K562 (cell line): ENCODE data around the gene MIEN1. TPM values are rescaled to one million over a fixed set of nuclear protein-coding genes. Genes with fewer than 3 reads are reported as not detected.

Experiments used
- ATAC-seq: fragments of 200-7000 bp; cut with Tn5 transposase; 3 replicates; pipeline ENCODE4 v1.9.1; 2020; ENCODE audit warnings: moderate library complexity
- BruUV-seq: library from RNA; stranded (reverse); fragments of 400-500 nt; replicated peaks from 2 replicates; lab custom pipeline; 2021; lab: Mats Ljungman, UMichigan
- CTCF ChIA-PET: fragments of 300-600 bp; formaldehyde crosslinking; extraction: SDS; loops from one replicate; lab custom pipeline; 2021; ENCODE audit warnings: low intra/inter-chr PET ratio; lab: Yijun Ruan, JAX
- POLR2A ChIA-PET: fragments of 300-600, 350-650 bp; sonication (Branson Sonifier 250); formaldehyde crosslinking; extraction: SDS; loops from one replicate; lab custom pipeline; 2021; ENCODE audit warnings: antibody characterized with exemption, inconsistent platforms; lab: Yijun Ruan, JAX
- DNase-seq, 4 experiments: peaks; one replicate each; pipeline versions ENCODE4 v3.0.0 to v3.0.0-alpha.2; 2011 to 2018; ENCODE audit warnings: low spot score in 3 of 4, mixed read lengths in 3 of 4; ENCODE audit errors: extremely low read depth in 1 of 4
- FAIRE-seq: peaks from 2 replicates; lab custom pipeline; 2011; peaks lifted over from hg19 to GRCh38; lab: Jason Lieb, UNC
- H2AFZ ChIP-seq: 2 replicates; pipeline ENCODE4 v1.6.0; 2011; ENCODE audit warnings: low read depth, low read length, control low read depth, inconsistent platforms
- H3K27ac ChIP-seq: fragments of 200-600 bp; 3 replicates; pipeline ENCODE4 v1.8.0; 2011; ENCODE audit warnings: low read depth, mild to moderate bottlenecking, control low read depth, inconsistent platforms, low read length, moderate library complexity, mixed read lengths; ENCODE audit errors: extremely low read depth
- H3K27me3 ChIP-seq, 2 experiments: fragments of 300-600 bp in 1 of 2; 2 replicates in 1 of 2; 3 replicates in 1 of 2; pipeline versions ENCODE4 v1.6.0 to v1.8.0; 2011; ENCODE audit warnings: inconsistent platforms in 2 of 2, low read length in 2 of 2, mild to moderate bottlenecking in 1 of 2, mixed read lengths in 1 of 2, moderate library complexity in 1 of 2; ENCODE audit not compliant: control insufficient read depth in 2 of 2, insufficient read depth in 2 of 2
- H3K36me3 ChIP-seq: fragments of 300-600 bp; 3 replicates; pipeline ENCODE4 v1.8.0; 2011; ENCODE audit warnings: mild to moderate bottlenecking, low read length, inconsistent platforms; ENCODE audit not compliant: control insufficient read depth, insufficient read depth
- H3K4me1 ChIP-seq, 2 experiments: fragments of 200-600 bp in 1 of 2; replicated peaks in 1 of 2; 2 replicates in 1 of 2; 3 replicates in 1 of 2; pipeline versions ENCODE4 v1.5.1 to v1.8.0; 2011; ENCODE audit warnings: inconsistent platforms in 2 of 2, low read length in 2 of 2, mild to moderate bottlenecking in 1 of 2, mixed read lengths in 1 of 2, moderate library complexity in 1 of 2; ENCODE audit not compliant: control insufficient read depth in 2 of 2, insufficient read depth in 2 of 2
- H3K4me2 ChIP-seq: 2 replicates; pipeline ENCODE4 v1.6.1; 2011; ENCODE audit warnings: low read length, control low read depth, inconsistent platforms, mixed read lengths; ENCODE audit not compliant: insufficient read depth
- H3K4me3 ChIP-seq: fragments of 200-600 bp; sonication (generic), shearing (Covaris generic); 2 replicates; pipeline ENCODE4 v1.5.1; 2016; ENCODE audit warnings: control low read depth, inconsistent platforms
- H3K79me2 ChIP-seq: fragments of 200-600 bp; 3 replicates; pipeline ENCODE4 v1.8.0; 2011; ENCODE audit warnings: low read length, inconsistent platforms; ENCODE audit not compliant: control insufficient read depth, insufficient read depth
- H3K9ac ChIP-seq, 2 experiments: 2 replicates each; pipeline versions ENCODE4 v1.6.0 to v1.6.1; 2011; ENCODE audit warnings: low read depth in 2 of 2, low read length in 2 of 2, control low read depth in 1 of 2, inconsistent platforms in 1 of 2, mild to moderate bottlenecking in 1 of 2, mixed read lengths in 1 of 2; ENCODE audit not compliant: insufficient read depth in 1 of 2
- H3K9me1 ChIP-seq: one replicate; pipeline ENCODE4 v1.6.0; 2011; ENCODE audit warnings: inconsistent platforms, mild to moderate bottlenecking, low read length, moderate library complexity; ENCODE audit not compliant: control insufficient read depth, insufficient read depth
- H3K9me3 ChIP-seq: replicated peaks from 2 replicates; pipeline ENCODE4 v1.5.1; 2011; ENCODE audit warnings: low read depth, low read length, inconsistent platforms; ENCODE audit not compliant: control insufficient read depth, insufficient read depth
- H4K20me1 ChIP-seq: replicated peaks from 2 replicates; pipeline ENCODE4 v1.6.1; 2011; ENCODE audit warnings: low read length, inconsistent platforms, mixed read lengths; ENCODE audit not compliant: control insufficient read depth, insufficient read depth
- CBX5 ChIP-seq: IDR thresholded peaks from 2 replicates; pipeline ENCODE4 v1.6.1; 2014; ENCODE audit warnings: low read depth, borderline replicate concordance
- PTTG1 ChIP-seq: fragments of 450-650 bp; IDR thresholded peaks from 2 replicates; pipeline ENCODE4 v1.6.1; 2016; ENCODE audit warnings: low read depth, mild to moderate bottlenecking, missing genetic modification characterization, missing compliant biosample characterization
- RB1 ChIP-seq: fragments of 450-650 bp; IDR thresholded peaks from 2 replicates; pipeline ENCODE4 v1.6.1; 2017; ENCODE audit warnings: low read depth, mild to moderate bottlenecking
- RBBP5 ChIP-seq: fragments of 200-600 bp; sonication (generic); IDR thresholded peaks from 2 replicates; pipeline ENCODE4 v1.6.1; 2012; ENCODE audit warnings: borderline replicate concordance, mild to moderate bottlenecking, low read length, control low read depth, inconsistent platforms; ENCODE audit not compliant: insufficient read depth, poor library complexity, severe bottlenecking
- RBM25 ChIP-seq: fragments of 200-400 bp; formaldehyde crosslinking; IDR thresholded peaks from 2 replicates; pipeline ENCODE4 v1.6.1; 2018; ENCODE audit warnings: low read length, low read depth, moderate library complexity; ENCODE audit not compliant: severe bottlenecking
- SRSF7 ChIP-seq: fragments of 200-400 bp; formaldehyde crosslinking; optimal IDR thresholded peaks from 2 replicates; pipeline ENCODE3; 2017; ENCODE audit warnings: mild to moderate bottlenecking, low read depth, low read length
- WHSC1 ChIP-seq: IDR thresholded peaks from one replicate; pipeline ENCODE4 v1.6.1; 2012; ENCODE audit warnings: low read length, control low read depth, inconsistent platforms
- ZNF274 ChIP-seq: IDR thresholded peaks from 2 replicates; pipeline ENCODE4 v1.6.1; 2011; ENCODE audit warnings: low read depth, mild to moderate bottlenecking, low read length, moderate library complexity, borderline replicate concordance
- ZNF766 ChIP-seq: fragments of 200-800 bp; sonication (Bioruptor generic); conservative IDR thresholded peaks from 2 replicates; pipeline ENCODE4 v1.6.1; 2016; ENCODE audit warnings: missing genetic modification characterization, missing compliant biosample characterization
- WGBS: fragments of 100-300 bp; shearing (Covaris generic); methylation state at CpG from one replicate; pipeline ENCODE4 v1.1.6; 2016; ENCODE audit warnings: low coverage, mixed read lengths; ENCODE audit not compliant: insufficient coverage; ENCODE audit errors: missing lambda C conversion rate; 5-methylcytosine and 5-hydroxymethylcytosine counted together
- in situ Hi-C: fragments of 300-500 bp; cut with MboI; formaldehyde crosslinking; loops from 4 replicates; pipeline ENCODE4 v1.15.0; 2018; ENCODE audit warnings: inconsistent platforms, mixed read lengths
- intact Hi-C: fragments of 100-400 bp; cut with micrococcal nuclease; formaldehyde crosslinking; loops from 2 replicates; pipeline ENCODE4 v1.14.2; 2022
- polyA plus RNA-seq, 8 experiments: library from polyadenylated mRNA; depleted of rRNA in 4 of 8; stranded (reverse) in 5 of 8; unstranded in 3 of 8; fragments of >200 nt; fragmentation: Nextera tagmentation in 2 of 8; fragmentation: Illumina TruSeq in 1 of 8; extraction: Ambion mirVana in 2 of 8; extraction: Trizol in 1 of 8; gene quantifications; 2 replicates each; pipeline versions ENCODE4 v1.2.1 to v1.2.3, GENCODE V29; 2011 to 2014; ENCODE audit warnings: inconsistent platforms in 1 of 8, missing spikeins in 1 of 8
- total RNA-seq, 7 experiments: library from RNA; depleted of rRNA in 6 of 7; stranded (reverse); fragments of >200 nt in 6 of 7; fragmentation: Illumina TruSeq in 2 of 7; extraction: Trizol in 2 of 7; gene quantifications; 2 replicates each; pipeline versions ENCODE4 v1.2.1 to v1.2.3, GENCODE V29; 2011 to 2021; ENCODE audit warnings: low replicate concordance in 1 of 7

Gene MIEN1
- total and polyA plus RNA-seq, 9 of the 15 experiments (the other 6 are each of a cell fraction or from before 2014, with no cell fraction given): 61.3 to 142 (median 78.9) TPM

DNA sequence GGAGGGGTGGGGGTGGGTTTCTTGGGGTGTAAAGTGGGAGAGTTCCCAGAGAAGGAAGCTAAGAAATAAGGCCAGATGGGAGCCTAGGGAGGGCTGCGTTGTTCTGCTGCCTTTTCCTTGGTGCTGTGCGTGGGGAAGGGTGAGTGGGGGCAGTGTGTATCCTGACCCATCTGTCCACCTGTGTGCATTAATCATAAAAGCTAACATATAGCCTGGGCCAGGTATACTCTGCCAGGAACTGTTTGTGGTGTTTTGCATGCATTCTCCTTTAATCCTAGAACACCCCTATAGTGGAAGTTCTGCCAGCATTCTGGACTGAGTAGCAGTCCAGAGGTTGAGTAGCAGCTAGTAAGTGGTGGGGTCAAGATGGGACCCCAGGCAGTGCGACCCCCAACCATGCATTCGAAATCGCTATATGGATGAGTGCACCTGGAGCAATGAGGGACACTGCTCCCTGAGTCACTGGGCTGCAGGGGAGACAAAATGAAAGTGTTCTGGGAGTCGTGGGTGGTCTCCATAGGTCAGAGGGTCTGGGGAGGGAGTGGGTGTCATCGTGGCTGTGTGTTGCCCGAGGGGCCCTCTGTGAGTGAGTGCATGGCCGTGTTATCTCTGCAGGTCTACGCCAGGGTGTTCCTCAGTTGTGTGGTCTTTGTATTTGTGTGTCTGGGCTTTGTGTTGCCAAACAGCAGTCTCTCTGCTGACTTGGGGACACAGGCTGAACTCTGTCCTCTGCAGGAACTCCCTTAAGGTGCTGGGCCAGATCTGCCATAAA lies 29.1 kb downstream of the MIEN1 start:
- 28% methylated on average over 10 of the region's 10 CpGs for WGBS
- no peaks in the 10 kb centered on the region for H3K9me3 ChIP-seq
- ChIA-PET CTCF (no interaction called here), POLR2A (interaction anchor here (0.6 to 1.5 kb wide), 3 partner anchors 13 to 288 kb away, joined by 3 to 7 read pairs (median 3); no protein-coding TSS in a partner anchor)
- no peaks in the 10 kb centered on the region for H3K79me2 ChIP-seq
- H3K4me2 ChIP-seq: no peak overlapping the region
- no peaks in the 10 kb centered on the region for H3K36me3 ChIP-seq
- in situ Hi-C loops: no loop called here
- H3K9ac ChIP-seq: peak overlapping the region in 1 of 2 experiments; percentile 43; a peak in 1 of 4 replicates
- H4K20me1 ChIP-seq: no peaks in the 10 kb centered on the region; the same call in 1 of the 2 replicates
- ATAC-seq: peak; percentile 35; the same call in 1 of the 3 replicates
- H3K27me3 ChIP-seq: no peaks in the 10 kb centered on the region; a peak in 1 of 5 replicates
- TF ChIP-seq RBM25: no peak
- no TSS peak for BruUV-seq
- no peaks in the 10 kb centered on the region for H3K9me1 ChIP-seq
- FAIRE-seq: no peak
- H3K27ac ChIP-seq: no peak overlapping the region
- no peak overlapping the region for H3K4me3 ChIP-seq
- peaks cover 0 to 26% of the 10 kb centered on the region in 2 experiments; a peak in 3 of 5 replicates for H3K4me1 ChIP-seq
- no peak for DNase-seq
- intact Hi-C loops: no loop called here
- H2AFZ ChIP-seq: no peak overlapping the region

DNA sequence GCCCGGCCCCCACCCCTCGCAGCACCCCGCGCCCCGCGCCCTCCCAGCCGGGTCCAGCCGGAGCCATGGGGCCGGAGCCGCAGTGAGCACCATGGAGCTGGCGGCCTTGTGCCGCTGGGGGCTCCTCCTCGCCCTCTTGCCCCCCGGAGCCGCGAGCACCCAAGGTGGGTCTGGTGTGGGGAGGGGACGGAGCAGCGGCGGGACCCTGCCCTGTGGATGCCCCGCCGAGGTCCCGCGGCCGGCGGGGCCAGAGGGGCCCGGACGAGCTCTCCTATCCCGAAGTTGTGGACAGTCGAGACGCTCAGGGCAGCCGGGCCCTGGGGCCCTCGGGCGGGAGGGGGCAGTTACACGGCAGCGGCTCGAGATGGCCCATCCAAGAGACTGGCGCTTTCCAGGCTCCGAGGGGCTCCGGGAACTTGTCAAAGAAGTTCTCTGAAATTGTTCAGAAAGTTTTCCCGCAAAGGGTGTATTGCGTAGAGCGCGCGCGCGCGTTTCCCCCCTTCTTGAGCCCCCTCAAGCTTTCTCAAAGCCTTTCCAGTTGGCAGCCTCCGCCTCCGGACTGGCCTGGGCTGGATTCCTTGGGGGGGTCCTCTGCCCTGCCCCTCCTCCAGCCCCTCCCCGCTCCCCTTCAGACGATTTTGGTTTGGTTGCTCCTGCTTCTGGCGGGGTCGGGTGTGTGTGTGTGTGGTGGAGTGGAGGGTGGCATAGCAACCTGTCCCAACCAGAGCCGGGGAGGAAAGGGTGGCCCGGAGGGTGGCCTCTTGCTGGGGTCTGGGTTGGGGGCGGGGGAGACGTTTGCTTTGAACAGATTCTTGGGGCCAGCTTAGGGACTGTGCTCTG lies 30.0 kb downstream of the MIEN1 start:
- Histone ChIP-seq H3K9me3 (no peaks in the 10 kb centered on the region), H3K36me3 (no peaks in the 10 kb centered on the region), H4K20me1 (no peaks in the 10 kb centered on the region), H3K9ac (no peak overlapping the region), H3K4me1 (peaks cover 0 to 22% of the 10 kb centered on the region in 2 experiments; a peak in 3 of 5 replicates), H3K4me2 (no peak overlapping the region), H3K9me1 (no peaks in the 10 kb centered on the region), H2AFZ (no peak overlapping the region), H3K79me2 (no peaks in the 10 kb centered on the region), H3K27ac (no peak overlapping the region), H3K27me3 (no peaks in the 10 kb centered on the region; a peak in 1 of 5 replicates), H3K4me3 (no peak overlapping the region)
- POLR2A ChIA-PET: interaction anchor here (0.7 to 1.5 kb wide), 4 partner anchors 12 to 82 kb away, joined by 3 to 7 read pairs (median 4); no protein-coding TSS in a partner anchor
- intact Hi-C loops (no loop called here), in situ Hi-C loops (no loop called here)
- ATAC-seq (no peak), FAIRE-seq (no peak), DNase-seq (no peak)
- CTCF ChIA-PET: no interaction called here
- no TSS peak for BruUV-seq
- WGBS: 40% methylated on average over 34 of the region's 57 CpGs
- TF ChIP-seq CBX5 (no peak), RB1 (no peak), RBBP5 (no peak), SRSF7 (no peak), WHSC1 (no peak), ZNF274 (no peak), ZNF766 (CRISPR knock-in tag) (no peak), PTTG1 (tag) (no peak)
